GDM1 (cell line): ENCODE measurements around the gene PRR19.

Source experiments
- DNase-seq: peaks from one replicate; lab custom pipeline; 2025; lab: John Stamatoyannopoulos, UW

Gene PRR19

DNA sequence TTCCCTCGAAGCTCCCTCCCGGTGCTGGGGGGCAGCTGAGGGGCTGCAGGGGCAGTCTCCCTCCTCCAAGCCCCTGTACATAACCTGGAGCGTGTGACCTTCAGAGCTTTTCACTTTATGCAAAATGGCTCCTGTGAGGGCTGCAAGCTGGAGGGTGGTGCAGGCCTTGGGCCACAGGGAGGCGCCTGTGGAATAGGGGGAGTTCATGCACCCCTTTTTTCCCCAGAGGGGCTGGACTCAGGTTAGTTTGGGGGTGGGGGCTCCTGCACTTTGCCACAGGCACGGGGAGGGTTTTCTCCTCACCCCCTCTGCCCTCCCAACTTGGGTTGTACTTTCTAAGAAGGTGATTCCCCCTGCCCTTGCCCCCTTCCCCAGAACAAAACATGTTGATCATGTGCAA, 6.6 kb upstream of the PRR19 start:
- no peak for DNase-seq

DNA sequence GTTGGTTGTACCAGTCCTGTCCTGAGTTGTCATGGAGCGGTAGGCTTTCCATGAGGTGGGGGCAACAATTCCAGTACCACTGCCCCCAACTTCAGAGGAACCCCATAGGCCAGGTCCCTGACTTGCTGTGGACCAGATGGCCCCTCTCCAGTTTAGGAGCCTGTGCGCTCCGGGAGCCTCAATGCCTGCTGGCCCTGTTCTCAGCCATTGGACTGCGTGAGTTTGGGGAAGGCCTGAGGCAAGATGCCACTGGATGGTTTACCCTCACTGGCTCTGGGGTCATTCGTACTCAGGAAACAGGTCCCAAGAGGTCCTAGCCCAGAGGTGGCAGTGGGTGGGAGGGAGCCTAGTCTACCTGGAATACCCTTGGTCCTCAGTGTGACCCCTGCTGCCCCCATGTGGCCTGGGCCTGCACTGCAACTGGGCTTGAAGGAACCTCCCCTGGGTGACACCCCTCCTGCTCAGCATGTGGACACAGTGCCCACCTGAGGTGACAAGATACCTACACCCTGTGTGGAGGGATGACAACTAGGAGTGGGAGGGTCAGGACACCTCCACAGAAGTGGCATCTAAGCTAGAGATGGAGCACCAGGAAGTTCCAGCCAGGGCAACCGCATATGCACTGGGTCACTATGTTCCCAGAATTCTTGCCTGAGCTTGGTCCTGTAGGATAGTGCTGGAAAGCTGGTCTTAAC, 6.0 kb upstream of the PRR19 start:
- DNase-seq, result peak; percentile 63

DNA sequence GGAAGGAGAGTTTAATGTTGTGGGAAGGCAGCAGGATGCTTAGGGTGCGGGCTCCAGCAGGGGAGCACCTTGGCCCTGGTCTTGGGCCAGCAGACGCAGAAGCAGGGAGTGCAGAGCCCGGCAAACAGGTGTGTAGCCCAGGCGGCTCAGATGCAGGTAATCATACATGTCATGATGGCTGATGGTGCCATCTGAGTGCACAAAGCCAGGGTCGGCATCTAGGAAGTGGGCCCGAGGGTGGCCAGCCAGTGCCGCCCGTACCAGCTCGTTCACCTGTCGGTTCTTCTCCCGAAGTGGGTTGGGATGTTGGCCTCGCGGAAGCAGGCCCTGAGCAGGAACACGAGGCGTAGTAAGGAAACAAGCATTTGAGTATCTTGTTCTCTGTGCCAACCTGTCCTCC, 4.9 kb upstream of the PRR19 start:
- no peak for DNase-seq

DNA sequence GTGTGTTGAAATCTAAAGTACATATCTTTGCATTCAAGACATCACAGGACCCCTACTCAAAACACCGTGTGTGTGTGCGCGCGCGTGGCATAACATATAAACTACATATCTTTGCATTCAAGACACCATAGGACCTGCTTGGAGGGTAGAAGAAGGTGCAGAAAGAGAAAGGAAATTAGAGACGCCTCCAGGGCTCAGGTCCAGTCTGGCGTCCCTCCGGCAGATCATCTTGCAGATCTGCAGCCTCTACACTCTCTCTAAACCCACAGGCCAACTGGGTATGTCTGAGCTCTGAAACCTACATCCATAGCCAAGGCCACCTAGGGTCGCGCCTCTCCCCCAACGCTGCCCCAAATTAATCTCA, 1.2 kb downstream of the PRR19 start:
- no peak for DNase-seq

DNA sequence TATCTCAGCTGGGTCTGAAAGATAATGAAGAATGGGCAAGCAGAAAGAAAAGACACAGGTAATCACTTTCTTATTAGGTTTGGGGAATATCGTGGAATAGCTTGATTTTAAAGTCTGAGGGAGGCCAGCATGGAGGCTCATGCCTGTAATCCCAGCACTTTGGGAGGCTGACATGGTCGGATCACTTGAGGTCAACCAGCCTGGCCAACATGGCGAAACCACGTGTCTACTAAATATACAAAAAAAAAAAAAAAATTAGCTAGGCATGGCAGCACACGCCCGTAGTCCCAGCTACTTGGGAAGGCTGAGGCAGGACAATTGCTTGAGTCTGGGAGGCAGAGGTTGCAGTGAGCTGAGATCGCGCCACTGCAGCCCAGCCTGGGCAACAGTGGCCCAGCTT, 1.9 kb downstream of the PRR19 start:
- DNase-seq, result no peak

DNA sequence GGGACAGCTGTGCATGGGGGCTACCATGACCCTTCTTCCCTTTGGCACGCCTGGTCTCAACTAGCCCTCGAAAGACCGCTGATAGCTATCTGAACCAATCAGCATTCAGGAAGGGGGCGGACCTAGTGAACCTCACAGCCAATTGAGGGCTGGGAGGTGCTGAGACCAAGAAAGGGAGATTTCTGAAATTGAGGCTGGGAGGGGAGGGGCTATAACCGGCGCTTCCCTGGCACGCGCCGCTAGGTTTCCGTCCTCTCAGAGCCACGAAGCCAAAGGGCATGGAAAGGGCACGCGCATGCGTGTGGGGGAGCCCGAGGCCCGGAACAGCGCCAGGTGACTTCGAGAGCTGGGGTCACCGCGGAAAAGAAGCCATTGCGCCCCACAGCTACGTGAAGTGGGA, 4.7 kb downstream of the PRR19 start:
- DNase-seq, result no peak

DNA sequence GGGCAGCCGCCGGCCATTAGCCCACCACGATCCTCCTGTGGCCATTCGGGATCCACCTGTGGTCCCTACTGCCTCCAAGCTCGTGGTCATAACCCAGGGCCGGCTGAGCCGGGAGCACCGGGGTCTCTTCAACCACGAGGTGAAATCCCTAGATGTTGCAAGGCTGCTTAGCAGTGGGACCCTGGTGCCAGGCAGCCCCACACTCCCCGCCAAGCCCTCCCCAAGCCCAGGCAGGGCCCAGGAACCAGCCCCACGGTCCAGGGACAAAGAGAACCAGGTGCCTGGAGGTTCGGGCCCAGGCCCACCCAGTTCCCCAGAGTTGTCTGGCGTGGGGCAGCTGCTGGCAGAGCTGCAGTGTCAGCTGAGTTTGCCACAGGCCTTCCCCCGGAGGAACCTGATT, 7.8 kb downstream of the PRR19 start:
- no peak for DNase-seq

DNA sequence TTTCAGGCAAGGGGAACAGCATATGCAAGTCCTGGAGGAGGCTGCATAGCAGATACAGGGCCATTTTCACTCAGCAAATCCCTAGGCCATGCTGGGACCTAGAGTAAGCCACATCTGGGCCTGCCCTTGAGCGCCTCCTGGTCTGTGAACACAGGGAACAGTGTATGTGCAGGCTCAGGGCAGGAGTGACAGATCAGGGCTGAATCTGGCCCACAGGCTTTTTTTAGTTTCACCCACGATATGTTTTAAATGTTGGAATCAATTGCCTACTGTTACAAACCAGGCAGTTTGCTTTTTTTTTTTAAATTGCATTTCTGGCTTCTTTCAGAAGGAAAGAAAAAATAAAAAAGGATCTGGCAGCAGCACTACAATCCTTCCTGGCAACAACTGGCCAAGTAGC, 9.7 kb downstream of the PRR19 start:
- DNase-seq, result no peak

DNA sequence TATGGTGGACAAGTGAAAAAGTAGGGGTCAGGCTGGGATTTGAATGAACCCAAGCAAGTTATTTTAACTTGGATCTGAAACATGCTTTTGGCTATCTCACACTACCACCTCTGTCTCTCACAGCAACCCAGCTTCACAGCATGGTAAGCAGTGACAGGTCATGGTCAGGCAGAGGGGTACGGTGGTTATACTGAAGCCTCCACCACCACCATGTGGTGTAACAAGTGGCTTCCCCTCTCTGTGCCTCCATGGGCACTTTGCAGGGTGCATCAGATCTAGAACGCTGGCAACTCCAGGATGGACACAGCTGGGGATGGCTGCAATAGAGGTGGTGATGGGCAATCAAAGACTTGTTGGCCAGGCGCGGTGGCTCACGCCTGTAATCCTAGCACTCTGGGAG, 10.4 kb downstream of the PRR19 start:
- no peak for DNase-seq

DNA sequence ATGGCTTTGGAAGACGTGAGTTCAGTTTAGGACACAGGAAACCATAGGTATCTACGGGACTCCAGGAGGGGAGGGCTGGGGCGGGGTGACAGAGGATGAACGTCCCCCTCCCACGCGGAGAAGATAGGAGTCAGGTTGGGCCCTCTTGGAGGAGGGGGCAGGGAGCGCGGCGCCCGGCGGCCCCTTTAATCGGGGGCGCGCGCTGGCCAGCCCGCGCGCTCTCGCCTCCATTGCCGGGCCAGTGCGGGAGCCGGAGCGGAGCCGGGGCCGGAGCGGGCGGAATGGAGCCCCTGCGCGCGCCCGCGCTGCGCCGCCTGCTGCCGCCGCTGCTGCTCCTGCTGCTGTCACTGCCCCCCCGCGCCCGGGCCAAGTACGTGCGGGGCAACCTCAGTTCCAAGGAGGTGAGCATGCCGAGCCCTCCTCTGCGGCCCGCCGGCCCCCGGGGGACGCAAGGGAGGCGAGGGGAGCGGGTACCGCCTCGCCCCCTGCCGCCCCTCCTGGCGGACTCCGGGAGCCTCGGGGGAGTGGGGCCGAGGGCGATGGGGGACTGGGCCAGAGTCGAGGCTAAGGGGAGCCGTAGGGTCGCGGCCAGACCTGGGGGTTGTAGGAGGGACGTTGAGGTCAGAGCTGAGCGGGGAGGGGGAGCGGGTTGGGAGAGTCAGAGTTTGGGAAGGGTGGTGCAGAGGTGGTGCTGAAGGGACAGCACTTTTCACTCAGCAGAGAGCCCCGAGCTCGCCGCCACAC, 11.3 kb downstream of the PRR19 start, which contains the start of gene TMEM145:
TMEM145 (plus strand) TSS at position 214 of the 744 bp plus-strand sequence; CDS start at position 282, 68 bp downstream.
- no peak for DNase-seq

DNA sequence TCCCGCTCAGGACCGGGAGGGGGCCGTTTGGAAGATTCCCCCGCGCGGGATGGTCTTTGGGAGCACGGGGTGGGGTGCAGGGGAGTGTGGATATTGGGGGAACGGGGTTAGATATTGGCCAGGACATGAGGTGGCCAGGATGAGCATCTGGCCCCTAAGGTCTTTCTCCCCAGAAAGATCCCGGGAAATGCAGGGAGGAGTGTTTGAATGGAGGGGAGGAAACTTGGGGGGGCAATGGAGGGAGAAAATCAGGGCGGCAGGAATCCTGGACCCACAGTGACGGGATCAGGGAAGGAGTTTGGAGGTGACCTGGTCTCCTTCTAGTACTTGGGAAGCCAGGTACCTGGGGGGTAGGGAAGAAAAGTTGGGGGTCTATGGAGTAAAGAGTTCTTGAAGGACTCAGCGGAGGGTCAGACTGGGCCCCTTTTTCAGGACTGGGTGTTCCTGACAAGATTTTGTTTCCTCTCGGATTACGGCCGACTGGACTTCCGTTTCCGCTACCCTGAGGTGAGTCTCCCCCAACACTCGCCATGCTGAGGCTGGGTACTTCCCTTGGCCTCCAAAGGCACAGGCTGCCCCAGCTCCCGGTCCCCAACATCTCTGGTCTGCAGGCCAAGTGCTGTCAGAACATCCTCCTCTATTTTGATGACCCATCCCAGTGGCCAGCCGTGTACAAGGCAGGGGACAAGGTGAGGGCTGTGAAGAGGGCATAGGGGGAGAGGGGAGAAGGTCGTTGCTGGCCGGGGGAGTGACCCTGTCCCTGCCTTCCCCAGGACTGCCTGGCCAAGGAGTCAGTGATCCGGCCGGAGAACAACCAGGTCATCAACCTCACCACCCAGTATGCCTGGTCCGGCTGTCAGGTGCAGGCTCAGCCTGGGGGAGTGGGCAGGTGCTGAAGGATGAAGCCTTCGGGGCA, 12.2 kb downstream of the PRR19 start:
- no peak for DNase-seq

DNA sequence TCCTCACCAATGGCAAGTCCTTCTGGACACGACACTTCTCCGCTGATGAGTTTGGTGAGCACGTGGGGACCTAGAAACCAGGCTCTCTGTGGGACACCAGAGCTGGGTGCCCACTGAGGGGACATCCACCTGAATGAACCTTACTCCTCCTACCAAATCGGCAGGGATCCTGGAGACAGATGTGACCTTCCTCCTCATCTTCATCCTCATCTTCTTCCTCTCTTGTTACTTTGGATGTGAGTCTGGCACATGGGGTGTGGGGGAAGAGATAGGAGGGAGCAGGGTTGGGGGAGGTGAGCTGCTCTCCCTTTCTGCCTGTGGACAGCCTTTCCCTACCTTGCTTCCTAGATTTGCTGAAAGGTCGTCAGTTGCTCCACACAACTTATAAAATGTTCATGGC, 13.1 kb downstream of the PRR19 start:
- DNase-seq, result no peak

DNA sequence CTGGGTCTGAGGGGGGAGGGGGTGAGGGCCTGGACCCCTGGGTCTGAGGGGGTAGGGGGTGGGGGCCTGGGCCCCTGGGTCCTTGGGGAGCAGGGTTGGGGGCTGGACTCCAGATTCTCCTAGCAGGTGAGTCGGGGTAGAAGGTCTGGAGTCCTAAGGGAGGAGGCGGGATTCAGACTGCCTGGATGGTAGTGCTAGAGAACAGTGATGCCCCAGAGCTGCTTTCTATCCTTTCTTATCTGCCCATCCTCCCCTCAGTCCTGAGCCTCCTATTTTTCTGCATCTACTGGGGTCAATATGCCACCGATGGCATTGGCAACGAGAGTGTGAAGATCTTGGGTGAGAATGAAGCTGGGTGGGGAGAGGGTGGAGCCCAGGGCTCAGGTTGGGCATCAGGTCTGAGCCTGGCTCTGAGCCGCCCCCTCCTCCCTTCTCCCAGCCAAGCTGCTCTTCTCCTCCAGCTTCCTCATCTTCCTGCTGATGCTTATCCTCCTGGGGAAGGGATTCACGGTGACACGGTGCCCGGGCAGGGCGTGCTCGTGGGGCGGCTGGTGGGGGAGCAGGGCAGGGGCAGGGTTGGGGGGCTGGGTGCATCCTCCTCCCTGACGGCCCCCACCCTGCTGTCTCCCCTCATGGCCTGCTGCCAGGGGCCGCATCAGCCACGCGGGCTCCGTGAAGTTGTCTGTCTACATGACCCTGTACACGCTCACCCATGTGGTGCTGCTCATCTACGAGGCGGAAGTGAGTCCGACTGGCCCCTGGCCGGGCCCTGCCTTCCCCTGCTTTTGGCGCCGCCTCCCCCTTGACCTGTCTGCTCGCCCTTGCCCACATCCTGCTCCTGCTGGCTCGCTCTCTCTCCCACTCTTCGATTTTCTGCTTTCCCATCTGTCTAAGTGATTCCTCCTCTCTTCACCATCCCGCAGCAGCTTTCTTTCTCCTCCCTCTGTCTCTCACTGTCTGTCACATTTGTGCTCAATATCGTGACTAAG, 14.6 kb downstream of the PRR19 start:
- DNase-seq, result no peak

DNA sequence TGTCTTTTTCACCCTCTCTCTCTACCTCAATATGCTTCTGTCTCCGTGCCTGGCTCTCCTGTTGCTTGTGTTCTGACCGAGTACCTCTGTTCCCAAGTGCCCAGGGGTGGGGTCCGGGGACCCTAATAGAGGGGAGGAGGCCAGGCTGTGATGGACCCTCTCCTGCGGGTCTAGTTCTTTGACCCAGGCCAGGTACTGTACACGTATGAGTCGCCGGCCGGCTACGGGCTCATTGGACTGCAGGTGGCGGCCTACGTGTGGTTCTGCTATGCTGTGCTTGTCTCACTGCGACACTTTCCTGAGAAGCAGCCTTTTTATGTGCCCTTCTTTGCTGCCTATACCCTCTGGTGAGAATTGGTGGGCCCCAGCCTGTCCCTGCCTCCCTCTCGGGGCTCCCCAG, 15.6 kb downstream of the PRR19 start:
- DNase-seq, result no peak

DNA sequence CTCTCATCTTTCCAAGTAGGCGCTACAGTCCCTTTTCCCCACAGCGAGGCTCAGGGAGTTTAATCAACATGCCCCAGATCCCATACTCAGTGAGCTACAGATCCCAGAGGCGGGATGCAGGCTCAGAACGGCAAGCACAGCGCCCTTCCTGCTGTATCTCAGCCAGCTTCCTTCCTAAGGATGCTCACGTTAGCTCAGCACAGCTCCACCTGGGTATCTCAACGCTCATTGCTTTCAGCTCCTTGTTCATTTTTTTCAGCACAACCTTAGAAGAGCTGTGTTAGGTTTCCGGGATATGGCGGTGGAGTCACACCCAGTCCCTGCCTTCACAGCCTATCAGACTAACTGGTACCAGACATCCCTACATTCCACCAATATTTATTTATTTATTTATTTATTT, 20.4 kb downstream of the PRR19 start:
- no peak for DNase-seq

DNA sequence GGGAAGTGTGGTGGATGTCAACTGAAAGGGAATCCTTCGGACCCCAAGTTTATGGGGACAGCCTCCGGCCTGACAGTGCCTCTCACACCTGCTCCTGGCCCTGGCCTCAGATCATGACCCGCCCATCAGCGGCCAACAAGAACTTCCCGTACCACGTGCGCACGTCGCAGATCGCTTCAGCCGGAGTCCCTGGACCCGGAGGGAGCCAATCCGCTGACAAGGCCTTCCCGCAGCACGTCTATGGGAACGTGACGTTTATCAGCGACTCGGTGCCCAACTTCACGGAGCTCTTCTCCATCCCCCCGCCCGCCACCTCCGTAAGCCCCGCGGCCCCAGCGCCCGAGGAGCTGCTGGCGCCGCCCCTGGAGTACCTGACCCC, 21.5 kb downstream of the PRR19 start:
- DNase-seq, result no peak

DNA sequence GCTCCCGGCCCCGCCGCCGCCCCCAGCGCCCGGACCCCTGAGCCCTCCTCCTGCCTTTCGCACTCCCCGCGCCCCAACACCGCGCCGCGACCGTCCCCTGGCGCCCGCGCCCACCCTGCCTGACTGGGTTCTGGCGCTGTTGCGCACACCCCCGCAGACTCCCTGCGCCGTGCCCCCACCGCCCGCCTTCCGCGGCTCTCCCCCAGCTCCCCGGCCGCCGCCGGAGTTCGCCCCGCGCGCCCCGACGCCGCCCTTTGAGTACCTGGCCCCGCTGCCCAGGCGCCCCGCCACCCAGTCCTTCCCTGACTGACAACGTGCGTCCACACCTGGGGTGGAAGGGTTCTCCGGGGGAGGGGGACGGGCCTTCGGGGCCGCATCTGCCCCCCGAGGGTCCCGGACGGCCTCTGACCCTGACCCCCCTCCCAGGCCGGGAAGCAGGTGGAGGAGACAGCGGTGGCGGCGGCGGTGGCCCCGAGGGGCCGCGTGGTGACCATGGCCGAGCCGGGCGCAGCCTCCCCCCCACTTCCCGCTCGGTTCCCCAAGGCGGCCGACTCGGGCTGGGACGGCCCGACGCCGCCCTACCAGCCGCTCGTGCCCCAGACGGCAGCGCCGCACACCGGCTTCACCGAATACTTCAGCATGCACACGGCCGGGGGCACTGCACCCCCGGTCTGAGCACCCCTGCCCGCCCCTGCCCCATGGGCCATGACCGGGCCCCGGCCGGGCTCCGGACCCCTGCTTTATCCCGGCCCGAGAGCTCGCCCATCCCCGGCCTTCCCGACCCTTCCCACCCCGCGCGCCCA, 22.1 kb downstream of the PRR19 start:
- DNase-seq, result no peak

DNA sequence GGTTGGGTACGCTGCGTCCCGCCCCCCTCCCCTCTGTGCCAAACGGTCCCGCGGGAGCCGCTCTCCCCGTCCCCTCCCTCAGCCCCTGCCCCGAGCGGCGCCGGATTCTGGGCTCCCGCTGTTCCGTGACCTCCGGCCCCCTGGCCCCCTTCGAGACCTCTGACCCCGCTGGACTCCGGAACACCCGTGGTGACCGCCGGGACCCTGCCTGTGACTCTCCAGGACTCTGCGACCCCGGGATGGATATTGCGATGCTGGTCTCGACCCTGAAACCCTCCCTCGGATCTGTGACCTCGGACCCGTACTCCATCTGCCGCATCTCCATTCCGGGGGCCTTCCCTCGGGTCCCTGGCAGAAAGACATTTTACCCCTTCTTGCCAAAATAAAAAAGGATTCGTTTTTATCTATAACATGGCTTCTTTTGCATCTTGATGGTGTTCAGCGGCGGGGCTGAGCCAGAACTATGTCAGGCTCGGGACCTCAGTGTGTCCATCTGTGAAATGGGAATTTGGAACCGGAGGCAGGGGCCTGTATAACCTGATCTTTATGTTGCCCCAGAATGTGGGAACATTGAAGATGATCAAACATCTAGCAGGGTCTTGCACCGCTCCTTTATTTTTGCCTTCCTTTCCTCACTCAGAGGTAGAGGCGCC, 22.8 kb downstream of the PRR19 start:
- DNase-seq, result no peak

DNA sequence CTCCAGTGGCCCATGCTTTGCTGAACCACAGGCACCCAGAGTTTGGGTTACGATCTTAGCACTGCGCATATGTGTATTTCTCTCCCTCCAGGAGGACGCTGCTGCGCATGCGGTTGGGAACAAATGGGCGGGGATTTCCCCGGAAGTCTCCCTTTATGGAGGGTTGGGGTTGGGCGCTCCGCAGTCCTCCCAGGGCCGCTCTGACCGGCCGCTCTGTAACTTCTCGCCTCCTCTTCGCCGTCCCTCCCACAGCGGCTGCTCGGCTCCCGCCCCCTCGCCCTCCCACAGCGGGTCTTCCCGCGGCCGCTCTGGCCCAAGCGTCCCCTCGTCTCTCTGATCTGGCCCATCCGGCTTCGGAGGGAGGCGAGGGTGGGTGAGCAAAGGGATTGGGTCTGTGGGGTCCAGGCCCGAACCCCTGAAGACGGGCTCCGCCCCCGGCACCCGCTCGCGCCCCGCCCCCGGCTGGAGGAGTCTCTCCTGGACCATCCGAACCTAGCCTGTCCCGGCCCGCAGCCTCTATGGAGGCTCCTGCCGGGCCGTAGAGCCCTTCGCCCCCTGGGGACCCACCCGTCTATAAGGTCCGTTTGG, 23.5 kb downstream of the PRR19 start, which contains the start of gene MEGF8:
MEGF8 (plus strand) TSS at position 328 of the 588 bp plus-strand sequence. CDS start 609 bp downstream, outside the sequence.
- DNase-seq, result peak; percentile 98
